Measurements from ENCODE around the gene SPACA9. TPM values are rescaled to one million over a fixed set of nuclear protein-coding genes. Genes with fewer than 3 reads are reported as not detected.

SPACA9 gene
- total RNA-seq, 1 donor from 2014 or later, result 3.9 TPM

GRCh38 chr9:132855904-132856303, 22.8 kb upstream of the SPACA9 start:
- no peak for TF ChIP-seq CTCF (IDR thresholded peaks at IDR 0.05; ENCODE audit: insufficient read depth, low read depth, low read length)
- TF ChIP-seq EZH2 (IDR thresholded peaks at IDR 0.05; ENCODE audit: insufficient read depth, low read length), result no peak

DNA sequence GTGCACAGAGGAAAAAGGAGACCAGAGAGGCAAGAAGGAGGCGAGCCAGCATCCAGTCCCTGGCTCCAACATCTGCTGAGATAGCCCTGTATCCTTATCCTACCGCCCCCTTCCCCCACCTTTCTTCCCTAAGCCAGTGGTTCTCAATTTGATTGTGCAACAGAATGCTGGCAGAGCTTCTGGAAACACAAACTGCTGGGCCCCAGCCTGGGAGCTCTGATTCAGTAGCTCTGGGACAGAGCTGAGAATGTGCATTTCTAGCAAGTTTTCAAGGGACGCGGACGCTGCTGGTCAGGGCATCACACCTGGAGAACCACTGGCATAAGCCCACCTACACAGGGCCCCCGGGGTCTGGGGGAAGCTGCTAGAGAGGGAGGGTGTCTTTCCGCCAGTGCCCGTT, 21.7 kb upstream of the SPACA9 start:
- H3K79me2 ChIP-seq (ENCODE audit: insufficient read depth, low read length), result no peaks in the 10 kb centered on the region
- no peak overlapping the region for H2AFZ ChIP-seq (ENCODE audit: low read depth, low read length)
- no peak overlapping the region for H3K4me2 ChIP-seq (ENCODE audit: low read length)
- H3K9ac ChIP-seq (ENCODE audit: low read length), result no peak overlapping the region
- Mint-ChIP-seq H3K27ac (ENCODE audit: unreplicated experiment) (no peak overlapping the region), H3K9me3 (ENCODE audit: unreplicated experiment) (no peaks in the 10 kb centered on the region), H3K4me3 (ENCODE audit: unreplicated experiment) (no peak overlapping the region), H3K27me3 (ENCODE audit: low read depth, unreplicated experiment) (peaks cover 45% of the 10 kb centered on the region), H3K36me3 (ENCODE audit: low read depth, unreplicated experiment) (peaks cover 1% of the 10 kb centered on the region), H3K4me1 (ENCODE audit: low read depth, unreplicated experiment) (peaks cover 3% of the 10 kb centered on the region)
- no peaks in the 10 kb centered on the region for H4K20me1 ChIP-seq (ENCODE audit: insufficient read depth, low read length)
- peaks cover 8% of the 10 kb centered on the region for H3K27me3 ChIP-seq (ENCODE audit: insufficient read depth, low read length)
- no peaks in the 10 kb centered on the region for H3K36me3 ChIP-seq (ENCODE audit: insufficient read depth, low read length)
- H3K27ac ChIP-seq (ENCODE audit: low read depth, low read length), result no peak overlapping the region
- no peaks in the 10 kb centered on the region for H3K9me3 ChIP-seq (ENCODE audit: insufficient read depth, low read depth, low read length)
- H3K4me1 ChIP-seq (ENCODE audit: insufficient read depth, low read length), result peaks cover 4% of the 10 kb centered on the region
- TF ChIP-seq CTCF (IDR thresholded peaks at IDR 0.05; ENCODE audit: insufficient read depth, low read depth, low read length) (no peak), EZH2 (IDR thresholded peaks at IDR 0.05; ENCODE audit: insufficient read depth, low read length) (no peak)
- FAIRE-seq (no peak), DNase-seq (ENCODE audit: low read depth) (peak; percentile 39)
- no peak overlapping the region for H3K4me3 ChIP-seq (ENCODE audit: insufficient read depth, low read depth, low read length)

More at GRCh38 chr9:132855904-132856303, 22.8 kb upstream of the SPACA9 start:
- Mint-ChIP-seq H3K4me3 (ENCODE audit: unreplicated experiment) (no peak overlapping the region), H3K36me3 (ENCODE audit: low read depth, unreplicated experiment) (peaks cover 1% of the 10 kb centered on the region), H3K27ac (ENCODE audit: unreplicated experiment) (no peak overlapping the region), H3K27me3 (ENCODE audit: low read depth, unreplicated experiment) (peaks cover 42% of the 10 kb centered on the region), H3K9me3 (ENCODE audit: unreplicated experiment) (no peaks in the 10 kb centered on the region), H3K4me1 (ENCODE audit: low read depth, unreplicated experiment) (peaks cover 3% of the 10 kb centered on the region)
- peaks cover 4% of the 10 kb centered on the region for H3K4me1 ChIP-seq (ENCODE audit: insufficient read depth, low read length)
- FAIRE-seq (no peak), DNase-seq (ENCODE audit: low read depth) (no peak)
- no peaks in the 10 kb centered on the region for H4K20me1 ChIP-seq (ENCODE audit: insufficient read depth, low read length)
- no peaks in the 10 kb centered on the region for H3K79me2 ChIP-seq (ENCODE audit: insufficient read depth, low read length)
- peaks cover 7% of the 10 kb centered on the region for H3K27me3 ChIP-seq (ENCODE audit: insufficient read depth, low read length)
- H3K4me2 ChIP-seq (ENCODE audit: low read length), result no peak overlapping the region
- no peaks in the 10 kb centered on the region for H3K9me3 ChIP-seq (ENCODE audit: insufficient read depth, low read depth, low read length)
- H3K4me3 ChIP-seq (ENCODE audit: insufficient read depth, low read depth, low read length), result no peak overlapping the region
- no peak overlapping the region for H2AFZ ChIP-seq (ENCODE audit: low read depth, low read length)
- H3K9ac ChIP-seq (ENCODE audit: low read length), result no peak overlapping the region
- no peaks in the 10 kb centered on the region for H3K36me3 ChIP-seq (ENCODE audit: insufficient read depth, low read length)
- no peak overlapping the region for H3K27ac ChIP-seq (ENCODE audit: low read depth, low read length)

- Histone ChIP-seq H3K4me1 (ENCODE audit: insufficient read depth, low read length) (peaks cover 4% of the 10 kb centered on the region), H3K9me3 (ENCODE audit: insufficient read depth, low read depth, low read length) (no peaks in the 10 kb centered on the region), H4K20me1 (ENCODE audit: insufficient read depth, low read length) (no peaks in the 10 kb centered on the region), H3K27ac (ENCODE audit: low read depth, low read length) (no peak overlapping the region), H3K4me2 (ENCODE audit: low read length) (no peak overlapping the region), H3K9ac (ENCODE audit: low read length) (no peak overlapping the region), H2AFZ (ENCODE audit: low read depth, low read length) (peak overlapping the region; percentile 10), H3K27me3 (ENCODE audit: insufficient read depth, low read length) (peaks cover 8% of the 10 kb centered on the region), H3K4me3 (ENCODE audit: insufficient read depth, low read depth, low read length) (no peak overlapping the region), H3K36me3 (ENCODE audit: insufficient read depth, low read length) (no peaks in the 10 kb centered on the region), H3K79me2 (ENCODE audit: insufficient read depth, low read length) (no peaks in the 10 kb centered on the region)
- H3K27me3 Mint-ChIP-seq (ENCODE audit: low read depth, unreplicated experiment), result peaks cover 51% of the 10 kb centered on the region
- no peak overlapping the region for H3K4me3 Mint-ChIP-seq (ENCODE audit: unreplicated experiment)
- H3K27ac Mint-ChIP-seq (ENCODE audit: unreplicated experiment), result no peak overlapping the region
- no peak for FAIRE-seq
- TF ChIP-seq CTCF (IDR thresholded peaks at IDR 0.05; ENCODE audit: insufficient read depth, low read depth, low read length), result peak; percentile 3
- no peak for TF ChIP-seq EZH2 (IDR thresholded peaks at IDR 0.05; ENCODE audit: insufficient read depth, low read length)
- H3K9me3 Mint-ChIP-seq (ENCODE audit: unreplicated experiment), result no peaks in the 10 kb centered on the region
- DNase-seq (ENCODE audit: low read depth), result no peak
- peaks cover 3% of the 10 kb centered on the region for H3K4me1 Mint-ChIP-seq (ENCODE audit: low read depth, unreplicated experiment)
- H3K36me3 Mint-ChIP-seq (ENCODE audit: low read depth, unreplicated experiment), result peaks cover 1% of the 10 kb centered on the region
Observed at GRCh38 chr9:132857616-132858342, 20.9 kb upstream of the SPACA9 start.
